Osteocyte (in vitro differentiated cells): Measurements from ENCODE around the gene GGT6. TPM values are rescaled to one million over a fixed set of nuclear protein-coding genes. Genes with fewer than 3 reads are reported as not detected.

ENCODE experiments used
- DNase-seq: peaks from one replicate; pipeline ENCODE4 v3.0.0; 2021; ENCODE audit warnings: mixed read lengths; ENCODE audit not compliant: unreplicated experiment; ENCODE audit errors: extremely low spot score
- H3K27ac Mint-ChIP-seq: one replicate; pipeline ENCODE4 v1.8.0; 2021; ENCODE audit warnings: mild to moderate bottlenecking, mixed read lengths; ENCODE audit not compliant: unreplicated experiment
- H3K27me3 Mint-ChIP-seq: one replicate; pipeline ENCODE4 v1.8.0; 2021; ENCODE audit warnings: mixed read lengths; ENCODE audit not compliant: unreplicated experiment
- H3K36me3 Mint-ChIP-seq: one replicate; pipeline ENCODE4 v1.8.0; 2021; ENCODE audit warnings: mixed read lengths; ENCODE audit not compliant: unreplicated experiment
- H3K4me1 Mint-ChIP-seq: one replicate; pipeline ENCODE4 v1.8.0; 2021; ENCODE audit warnings: mixed read lengths; ENCODE audit not compliant: unreplicated experiment
- H3K4me3 Mint-ChIP-seq: one replicate; pipeline ENCODE4 v1.8.0; 2021; ENCODE audit warnings: mild to moderate bottlenecking, moderate library complexity, mixed read lengths; ENCODE audit not compliant: unreplicated experiment
- H3K9me3 Mint-ChIP-seq: one replicate; pipeline ENCODE4 v1.8.0; 2021; ENCODE audit warnings: mixed read lengths; ENCODE audit not compliant: unreplicated experiment
- CTCF ChIP-seq: fragments of 200-600 bp; sonication (generic); IDR thresholded peaks from 2 replicates; pipeline ENCODE4 v1.5.0; 2021; ENCODE audit warnings: antibody characterized with exemption, mild to moderate bottlenecking, moderate library complexity
- total RNA-seq: library from RNA; stranded (reverse); gene quantifications from 2 replicates; pipeline ENCODE4 v1.2.1, GENCODE V29; 2021

GGT6 gene
- total RNA-seq, 1 donor from 2014 or later, result not detected

- no peak for TF ChIP-seq CTCF
- Mint-ChIP-seq H3K27ac (no peak overlapping the region), H3K4me1 (peaks cover 12% of the 10 kb centered on the region), H3K9me3 (no peaks in the 10 kb centered on the region), H3K4me3 (no peak overlapping the region), H3K36me3 (no peaks in the 10 kb centered on the region), H3K27me3 (peaks cover 41% of the 10 kb centered on the region)
- no peak for DNase-seq
These were observed 14.2 kb upstream of the GGT6 start for GRCh38 chr17:4574448-4575045.

DNA sequence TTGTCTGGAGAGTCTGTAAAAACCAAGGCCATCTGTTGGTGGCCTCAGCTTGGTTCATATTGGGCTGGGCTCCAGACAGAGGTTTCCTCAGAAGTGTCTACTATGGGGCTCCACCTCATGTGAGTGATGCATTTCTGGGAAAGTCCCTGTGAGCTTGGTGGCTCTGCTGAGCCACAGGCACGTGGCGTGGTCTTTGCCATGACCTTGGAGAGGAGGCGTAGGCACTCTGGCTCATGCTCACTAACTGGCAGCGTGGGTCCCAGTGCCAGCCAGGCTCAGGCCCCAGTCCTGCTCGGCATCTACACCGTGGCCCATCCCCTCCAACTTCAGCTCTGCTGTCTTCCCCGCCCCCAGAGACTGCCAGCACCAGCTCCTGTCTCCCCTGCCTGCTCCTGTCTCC, 13.3 kb upstream of the GGT6 start:
- H3K36me3 Mint-ChIP-seq, result no peaks in the 10 kb centered on the region
- no peak for TF ChIP-seq CTCF
- no peak overlapping the region for H3K4me3 Mint-ChIP-seq
- peaks cover 12% of the 10 kb centered on the region for H3K4me1 Mint-ChIP-seq
- no peak for DNase-seq
- H3K27ac Mint-ChIP-seq, result no peak overlapping the region
- peaks cover 42% of the 10 kb centered on the region for H3K27me3 Mint-ChIP-seq
- no peaks in the 10 kb centered on the region for H3K9me3 Mint-ChIP-seq

GRCh38 chr17:4573115-4573514, 12.7 kb upstream of the GGT6 start:
- Mint-ChIP-seq H3K36me3 (no peaks in the 10 kb centered on the region), H3K4me3 (no peak overlapping the region), H3K27me3 (peaks cover 42% of the 10 kb centered on the region), H3K9me3 (no peaks in the 10 kb centered on the region), H3K27ac (no peak overlapping the region), H3K4me1 (peaks cover 12% of the 10 kb centered on the region)
- DNase-seq, result no peak
- TF ChIP-seq CTCF, result no peak

DNA sequence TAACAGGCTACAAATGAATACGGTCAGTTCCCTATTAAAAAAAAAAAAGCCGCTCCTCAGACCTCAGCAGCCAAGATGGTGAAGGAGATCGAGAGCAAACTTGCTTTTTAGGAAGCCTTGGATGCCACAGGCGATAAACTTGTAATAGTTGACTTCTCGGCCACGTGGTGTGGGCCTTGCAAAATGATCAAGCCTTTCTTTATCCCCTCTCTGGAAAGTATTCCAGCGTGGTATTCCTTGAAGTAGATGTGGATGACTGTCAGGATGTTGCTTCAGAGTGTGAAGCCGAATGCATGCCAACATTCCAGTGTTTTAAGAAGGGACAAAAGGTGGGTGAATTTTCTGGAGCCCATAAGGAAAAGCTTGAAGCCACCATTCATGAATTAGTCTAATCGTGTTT, 11.8 kb upstream of the GGT6 start:
- H3K27me3 Mint-ChIP-seq, result peaks cover 39% of the 10 kb centered on the region
- H3K4me3 Mint-ChIP-seq, result no peak overlapping the region
- H3K4me1 Mint-ChIP-seq, result peaks cover 10% of the 10 kb centered on the region
- TF ChIP-seq CTCF, result no peak
- no peaks in the 10 kb centered on the region for H3K9me3 Mint-ChIP-seq
- H3K36me3 Mint-ChIP-seq, result no peaks in the 10 kb centered on the region
- no peak overlapping the region for H3K27ac Mint-ChIP-seq
- DNase-seq, result no peak

DNA sequence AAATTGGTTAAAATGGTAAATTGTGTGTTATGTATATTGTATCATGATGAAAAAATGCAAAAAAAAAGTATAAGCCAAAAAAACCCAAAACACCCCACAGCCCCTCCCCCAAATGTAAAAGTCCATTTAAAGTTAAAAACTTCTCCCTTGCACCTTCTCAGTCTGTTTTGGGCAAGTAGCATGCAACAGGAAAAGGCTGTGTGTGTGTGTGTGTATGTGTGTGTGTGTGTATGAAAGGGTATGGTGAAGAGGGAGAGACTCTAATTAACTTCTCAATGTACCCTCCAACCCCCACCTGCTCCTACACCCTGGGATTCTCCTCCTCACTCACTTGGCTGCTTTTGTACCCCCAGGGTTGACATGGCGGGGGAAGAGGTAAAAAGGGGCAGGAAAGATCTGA, 9.2 kb upstream of the GGT6 start:
- peaks cover 12% of the 10 kb centered on the region for H3K4me1 Mint-ChIP-seq
- no peak overlapping the region for H3K4me3 Mint-ChIP-seq
- H3K36me3 Mint-ChIP-seq, result no peaks in the 10 kb centered on the region
- H3K9me3 Mint-ChIP-seq, result no peaks in the 10 kb centered on the region
- peaks cover 25% of the 10 kb centered on the region for H3K27me3 Mint-ChIP-seq
- TF ChIP-seq CTCF, result no peak
- no peak overlapping the region for H3K27ac Mint-ChIP-seq
- no peak for DNase-seq
